Breast epithelium (tissue), 4 donors: ENCODE results near the gene MARS2. TPM values are rescaled to one million over a fixed set of nuclear protein-coding genes. Genes with fewer than 3 reads are reported as not detected.
A peak's percentile ranks its signal among the peaks of the same experiment; 100 is the strongest.

Experiments
- DNase-seq, 2 donors: peaks; one replicate each; pipeline ENCODE4 v3.0.0-alpha.2; 2019; ENCODE audit warnings: low spot score in 2 of 2
- H3K27ac ChIP-seq, 2 donors: fragments of 200-600 bp; sonication (generic) in 1 of 2; one replicate each; pipeline ENCODE4 v1.5.1; 2016 to 2019; ENCODE audit warnings: mild to moderate bottlenecking in 1 of 2
- H3K27me3 ChIP-seq, 2 donors: fragments of 200-600 bp; sonication (generic) in 1 of 2; one replicate each; pipeline versions ENCODE4 v1.5.1 to v1.6.0; 2017 to 2019; ENCODE audit warnings: control low read depth in 1 of 2, mild to moderate bottlenecking in 1 of 2
- H3K36me3 ChIP-seq: fragments of 200-600 bp; one replicate; pipeline ENCODE4 v1.5.1; 2019
- H3K4me1 ChIP-seq, 2 donors: fragments of 200-600 bp; sonication (generic); one replicate each; pipeline ENCODE4 v1.5.1; 2016 to 2019; ENCODE audit warnings: control low read depth in 1 of 2
- H3K4me3 ChIP-seq, 3 donors: fragments of 200-600 bp; sonication (generic); 1 replicate in 2 of 3; 2 replicates in 1 of 3; pipeline ENCODE4 v1.5.1; 2016 to 2019; ENCODE audit warnings: mild to moderate bottlenecking in 3 of 3, moderate library complexity in 2 of 3
- H3K9me3 ChIP-seq, 2 donors: fragments of 200-600 bp; sonication (generic) in 1 of 2; one replicate each; pipeline ENCODE4 v1.5.1; 2016 to 2019; ENCODE audit warnings: control low read depth in 1 of 2
- POLR2A ChIP-seq: fragments of 450-650 bp; IDR thresholded peaks from one replicate; pipeline ENCODE4 v1.6.1; 2016; ENCODE audit warnings: antibody characterized with exemption, mild to moderate bottlenecking, moderate library complexity
- POLR2AphosphoS5 ChIP-seq, 3 donors: sonication (generic); formaldehyde crosslinking; IDR thresholded peaks; one replicate each; pipeline ENCODE4 v1.6.1; 2017; ENCODE audit warnings: antibody characterized with exemption in 3 of 3
- intact Hi-C: fragments of 100-400 bp; cut with DNase I; formaldehyde crosslinking; loops from one replicate; pipeline ENCODE4 v1.15.1; 2023; ENCODE audit warnings: low total_unique reads
- total RNA-seq, 3 donors: library from RNA; depleted of rRNA; stranded (reverse); fragments of >200 nt; gene quantifications; one replicate each; pipeline ENCODE4 v1.1.0, GENCODE V29; 2016
- TF ChIP-seq, protein P1 (sequence below), 3 donors: fragments of 450-650 bp; IDR thresholded peaks; one replicate each; pipeline ENCODE4 v1.5.1; 2016 to 2017; ENCODE audit warnings: antibody characterized with exemption in 3 of 3, mild to moderate bottlenecking in 3 of 3, moderate library complexity in 3 of 3

The MARS2 gene
- total RNA-seq, 3 donors from 2014 or later = 5.4 to 11.9 (median 6.9) TPM

DNA sequence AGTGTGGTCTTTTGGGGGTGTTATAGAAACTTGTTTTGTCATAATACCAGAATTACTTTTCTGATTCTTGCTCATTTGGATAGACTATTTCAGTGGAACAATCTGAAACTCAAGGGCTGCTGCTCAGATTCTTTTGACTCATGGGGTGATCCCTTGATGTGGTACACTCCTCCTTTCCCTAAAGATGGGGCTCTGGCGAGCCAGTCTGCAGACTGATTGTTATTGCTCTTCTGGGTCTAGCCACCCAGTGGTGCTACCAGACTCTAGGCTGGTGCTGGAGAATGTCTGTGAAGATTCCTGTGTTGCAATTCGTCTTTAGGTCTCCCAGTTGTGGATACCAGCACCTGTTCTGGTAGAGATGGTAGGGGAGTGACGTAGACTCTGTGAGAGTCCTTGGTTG is 4.2 kb upstream of the MARS2 start:
- Histone ChIP-seq H3K36me3 (no peaks in the 10 kb centered on the region), H3K27me3 (no peaks in the 10 kb centered on the region), H3K4me1 (no peaks in the 10 kb centered on the region), H3K9me3 (no peaks in the 10 kb centered on the region), H3K27ac (no peak overlapping the region), H3K4me3 (no peak overlapping the region)
- no peak for DNase-seq
- TF ChIP-seq POLR2AphosphoS5 (IDR thresholded peaks at IDR 0.05) (no peak), POLR2A (no peak)
- TF ChIP-seq, protein P1, sequence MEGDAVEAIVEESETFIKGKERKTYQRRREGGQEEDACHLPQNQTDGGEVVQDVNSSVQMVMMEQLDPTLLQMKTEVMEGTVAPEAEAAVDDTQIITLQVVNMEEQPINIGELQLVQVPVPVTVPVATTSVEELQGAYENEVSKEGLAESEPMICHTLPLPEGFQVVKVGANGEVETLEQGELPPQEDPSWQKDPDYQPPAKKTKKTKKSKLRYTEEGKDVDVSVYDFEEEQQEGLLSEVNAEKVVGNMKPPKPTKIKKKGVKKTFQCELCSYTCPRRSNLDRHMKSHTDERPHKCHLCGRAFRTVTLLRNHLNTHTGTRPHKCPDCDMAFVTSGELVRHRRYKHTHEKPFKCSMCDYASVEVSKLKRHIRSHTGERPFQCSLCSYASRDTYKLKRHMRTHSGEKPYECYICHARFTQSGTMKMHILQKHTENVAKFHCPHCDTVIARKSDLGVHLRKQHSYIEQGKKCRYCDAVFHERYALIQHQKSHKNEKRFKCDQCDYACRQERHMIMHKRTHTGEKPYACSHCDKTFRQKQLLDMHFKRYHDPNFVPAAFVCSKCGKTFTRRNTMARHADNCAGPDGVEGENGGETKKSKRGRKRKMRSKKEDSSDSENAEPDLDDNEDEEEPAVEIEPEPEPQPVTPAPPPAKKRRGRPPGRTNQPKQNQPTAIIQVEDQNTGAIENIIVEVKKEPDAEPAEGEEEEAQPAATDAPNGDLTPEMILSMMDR (IDR thresholded peaks at IDR 0.05) = no peak
- intact Hi-C loops = no loop called here

DNA sequence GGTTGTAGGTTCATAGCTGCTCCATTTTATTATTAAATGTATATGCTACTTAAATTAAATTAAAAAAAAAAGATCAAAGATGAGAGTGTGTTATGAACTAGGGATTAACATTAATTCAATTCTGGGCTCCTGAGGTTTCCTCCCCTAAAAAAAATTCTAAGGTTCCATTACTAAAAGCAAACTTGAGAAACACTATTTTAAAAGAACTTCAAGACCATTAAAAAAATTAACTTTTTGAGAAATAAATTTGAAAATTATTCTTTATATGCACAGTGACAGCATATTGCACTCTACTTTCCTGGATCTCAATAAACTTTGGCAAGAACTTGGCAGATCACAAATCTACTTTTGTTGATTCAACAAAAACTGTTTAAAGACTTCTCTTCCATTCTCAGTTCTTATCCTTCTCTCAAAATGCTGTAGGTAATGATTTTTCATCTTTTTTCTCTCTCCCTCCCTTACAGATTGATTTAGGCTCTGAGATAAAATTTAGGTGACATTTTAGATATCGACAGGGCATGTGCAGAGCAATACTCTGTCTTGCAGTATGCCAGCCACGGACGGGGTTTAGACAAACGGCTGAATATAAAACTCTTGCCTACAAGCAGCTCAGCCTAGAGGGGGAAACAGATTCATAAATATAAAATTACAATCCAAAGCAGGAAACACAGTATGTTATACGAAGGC is 592 bp upstream of the MARS2 start:
- Histone ChIP-seq H3K36me3 (no peaks in the 10 kb centered on the region), H3K27me3 (no peaks in the 10 kb centered on the region), H3K9me3 (no peaks in the 10 kb centered on the region), H3K27ac (peak overlapping the region; percentile 72 to 78), H3K4me1 (peaks cover 0 to 25% of the 10 kb centered on the region in 2 donors), H3K4me3 (peak overlapping the region; percentile 81 to 90 (median 87))
- TF ChIP-seq POLR2AphosphoS5 (IDR thresholded peaks at IDR 0.05) = no peak
- TF ChIP-seq, protein P1 (IDR thresholded peaks at IDR 0.05) = no peak
- TF ChIP-seq POLR2A = no peak
- DNase-seq = no peak
- intact Hi-C loops = no loop called here

DNA sequence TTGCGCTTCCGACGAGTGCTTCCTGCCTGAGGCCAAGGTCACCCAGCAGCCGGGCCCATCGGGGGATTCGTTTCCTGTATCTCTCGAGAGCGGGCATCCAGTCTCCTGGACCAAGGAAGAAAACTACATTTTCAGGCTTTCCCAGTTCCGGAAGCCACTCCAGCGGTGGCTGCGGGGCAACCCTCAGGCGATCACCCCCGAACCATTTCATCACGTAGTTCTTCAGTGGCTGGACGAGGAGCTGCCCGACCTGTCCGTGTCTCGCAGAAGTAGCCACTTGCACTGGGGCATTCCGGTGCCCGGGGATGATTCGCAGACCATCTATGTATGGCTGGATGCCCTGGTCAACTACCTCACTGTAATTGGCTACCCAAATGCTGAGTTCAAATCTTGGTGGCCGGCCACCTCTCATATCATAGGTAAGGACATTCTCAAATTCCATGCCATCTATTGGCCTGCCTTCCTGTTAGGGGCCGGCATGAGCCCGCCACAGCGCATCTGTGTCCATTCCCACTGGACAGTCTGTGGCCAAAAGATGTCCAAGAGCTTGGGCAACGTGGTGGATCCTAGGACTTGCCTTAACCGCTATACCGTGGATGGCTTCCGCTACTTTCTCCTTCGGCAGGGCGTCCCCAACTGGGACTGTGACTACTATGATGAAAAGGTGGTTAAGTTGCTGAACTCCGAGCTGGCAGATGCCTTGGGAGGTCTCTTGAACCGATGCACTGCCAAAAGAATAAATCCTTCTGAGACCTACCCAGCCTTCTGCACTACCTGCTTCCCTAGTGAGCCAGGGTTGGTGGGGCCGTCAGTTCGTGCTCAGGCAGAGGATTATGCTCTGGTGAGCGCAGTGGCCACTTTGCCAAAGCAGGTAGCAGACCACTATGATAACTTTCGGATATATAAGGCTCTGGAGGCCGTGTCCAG is 1.0 kb downstream of the MARS2 start:
- Histone ChIP-seq H3K4me1 (peaks cover 0 to 25% of the 10 kb centered on the region in 2 donors), H3K36me3 (no peaks in the 10 kb centered on the region), H3K4me3 (peak overlapping the region; percentile 81 to 90 (median 87)), H3K27me3 (no peaks in the 10 kb centered on the region), H3K27ac (peak overlapping the region; percentile 36 to 78), H3K9me3 (no peaks in the 10 kb centered on the region)
- DNase-seq = peak in 1 of 2 donors; percentile 54
- intact Hi-C loops = no loop called here
- TF ChIP-seq POLR2A (no peak), POLR2AphosphoS5 (IDR thresholded peaks at IDR 0.05) (no peak)
- TF ChIP-seq, protein P1 (IDR thresholded peaks at IDR 0.05) = no peak

DNA sequence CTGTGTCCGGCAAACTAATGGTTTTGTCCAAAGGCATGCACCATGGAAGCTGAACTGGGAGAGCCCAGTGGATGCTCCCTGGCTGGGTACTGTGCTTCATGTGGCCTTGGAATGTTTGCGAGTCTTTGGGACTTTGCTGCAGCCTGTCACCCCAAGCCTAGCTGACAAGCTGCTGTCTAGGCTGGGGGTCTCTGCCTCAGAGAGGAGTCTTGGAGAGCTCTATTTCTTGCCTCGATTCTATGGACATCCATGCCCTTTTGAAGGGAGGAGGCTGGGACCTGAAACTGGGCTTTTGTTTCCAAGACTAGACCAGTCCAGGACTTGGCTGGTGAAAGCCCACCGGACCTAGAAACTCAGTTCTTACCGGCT is 1.7 kb downstream of the MARS2 start:
- no peaks in the 10 kb centered on the region for H3K9me3 ChIP-seq
- no peak overlapping the region for H3K27ac ChIP-seq
- H3K4me1 ChIP-seq = peaks cover 0 to 25% of the 10 kb centered on the region in 2 donors
- no peaks in the 10 kb centered on the region for H3K27me3 ChIP-seq
- no peak for DNase-seq
- no peaks in the 10 kb centered on the region for H3K36me3 ChIP-seq
- intact Hi-C loops = no loop called here
- TF ChIP-seq POLR2AphosphoS5 (IDR thresholded peaks at IDR 0.05) (no peak), POLR2A (no peak)
- TF ChIP-seq, protein P1 (IDR thresholded peaks at IDR 0.05) = no peak
- peak overlapping the region; percentile 81 to 90 (median 87) for H3K4me3 ChIP-seq
